Measurements from ENCODE around the gene IL1RAPL2. TPM values are rescaled to one million over a fixed set of nuclear protein-coding genes. Genes with fewer than 3 reads are reported as not detected.
A peak's percentile ranks its signal among the peaks of the same experiment; 100 is the strongest.
"Not testable (repeated sequence)": the region's sequence is repeated elsewhere in the genome, so short reads cannot be mapped to it uniquely, and the experiment has no call there.

Gene IL1RAPL2
- total RNA-seq, 1 donor from 2014 or later: not detected

GRCh38 chrX:105636667-105637066 is 1070.7 kb downstream of the IL1RAPL2 start:
- no peak for ATAC-seq

- ATAC-seq: no peak
Measured at GRCh38 chrX:105645667-105646357, 1079.8 kb downstream of the IL1RAPL2 start.

GRCh38 chrX:105646592-105647372 is 1080.8 kb downstream of the IL1RAPL2 start:
- ATAC-seq: no peak

- ATAC-seq: peak; percentile 62
Measured at GRCh38 chrX:105647749-105648148, 1081.8 kb downstream of the IL1RAPL2 start.

- no peak for ATAC-seq
Measured at GRCh38 chrX:105648732-105649131, 1082.7 kb downstream of the IL1RAPL2 start.

- ATAC-seq: no peak
Measured at GRCh38 chrX:105650577-105650976, 1084.6 kb downstream of the IL1RAPL2 start.

GRCh38 chrX:105650986-105651385 is 1085.0 kb downstream of the IL1RAPL2 start:
- ATAC-seq: no peak

GRCh38 chrX:105653891-105654290 is 1087.9 kb downstream of the IL1RAPL2 start:
- ATAC-seq: no peak

GRCh38 chrX:105658136-105658535 is 1092.1 kb downstream of the IL1RAPL2 start:
- no peak for ATAC-seq

GRCh38 chrX:105662248-105662647 is 1096.2 kb downstream of the IL1RAPL2 start:
- no peak for ATAC-seq

- no peak for ATAC-seq
Measured at GRCh38 chrX:105664243-105664642, 1098.2 kb downstream of the IL1RAPL2 start.

- ATAC-seq: not testable (repeated sequence)
Measured at GRCh38 chrX:105684288-105684687, 1118.3 kb downstream of the IL1RAPL2 start.

- no peak for ATAC-seq
Measured at GRCh38 chrX:105694839-105695238, 1128.8 kb downstream of the IL1RAPL2 start.

GRCh38 chrX:105695451-105695850 is 1129.5 kb downstream of the IL1RAPL2 start:
- ATAC-seq: no peak

GRCh38 chrX:105696870-105697269 is 1130.9 kb downstream of the IL1RAPL2 start:
- ATAC-seq: no peak

GRCh38 chrX:105697984-105698781 is 1132.2 kb downstream of the IL1RAPL2 start:
- no peak for ATAC-seq

GRCh38 chrX:105700331-105700730 is 1134.3 kb downstream of the IL1RAPL2 start:
- no peak for ATAC-seq

- no peak for ATAC-seq
Measured at GRCh38 chrX:105701310-105702052, 1135.5 kb downstream of the IL1RAPL2 start.

GRCh38 chrX:105703876-105704275 is 1137.9 kb downstream of the IL1RAPL2 start:
- ATAC-seq: no peak

GRCh38 chrX:105706041-105706440 is 1140.0 kb downstream of the IL1RAPL2 start:
- no peak for ATAC-seq

GRCh38 chrX:105711805-105712204 is 1145.8 kb downstream of the IL1RAPL2 start:
- ATAC-seq: no peak

- no peak for ATAC-seq
Measured at GRCh38 chrX:105715746-105716145, 1149.7 kb downstream of the IL1RAPL2 start.

All from esophagus mucosa (tissue), 1 donor.